NCI-H1436 (cell line): ENCODE results near the gene TMEM18.

Source experiments
- DNase-seq: peaks from one replicate; lab custom pipeline; 2025; lab: John Stamatoyannopoulos, UW

Gene TMEM18

DNA sequence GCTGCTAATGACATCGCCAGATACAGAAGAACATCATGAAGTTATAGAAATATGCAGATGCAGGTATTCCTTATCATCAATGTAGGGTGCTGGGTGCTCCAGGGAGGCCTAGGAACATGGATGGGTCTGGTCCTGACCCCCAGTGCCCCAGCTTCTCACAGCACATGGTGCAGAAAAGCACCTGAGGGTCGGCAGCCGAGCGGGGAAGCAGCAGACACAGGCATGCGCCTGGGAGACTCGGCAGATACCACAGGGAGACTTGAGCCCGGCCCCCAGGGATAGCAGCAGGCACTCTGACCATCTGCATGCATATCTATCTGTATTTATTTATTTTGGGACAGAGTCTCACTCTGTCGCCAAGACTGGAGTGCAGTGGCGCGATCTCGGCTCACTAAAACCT is 43.2 kb downstream of the TMEM18 start:
- DNase-seq, result no peak

DNA sequence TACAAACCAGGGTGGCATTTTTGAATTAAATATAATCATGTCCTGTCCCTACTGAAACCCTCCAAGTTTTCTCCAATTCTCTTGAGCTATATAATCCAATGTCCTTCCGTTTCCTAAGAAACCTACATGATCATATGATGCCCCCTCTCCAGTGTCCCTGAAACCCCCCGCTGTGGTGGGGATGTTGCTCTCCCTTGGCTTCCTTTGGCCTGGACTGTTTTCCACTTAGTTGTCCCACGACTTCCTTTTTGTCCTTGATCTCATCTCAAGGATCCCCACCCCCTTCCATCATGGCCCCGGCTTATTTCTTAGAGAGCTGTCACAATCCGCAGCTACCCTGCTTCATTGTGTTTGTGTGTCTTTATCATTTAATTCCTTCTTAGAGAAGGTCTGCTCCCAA is 43.8 kb downstream of the TMEM18 start:
- no peak for DNase-seq

DNA sequence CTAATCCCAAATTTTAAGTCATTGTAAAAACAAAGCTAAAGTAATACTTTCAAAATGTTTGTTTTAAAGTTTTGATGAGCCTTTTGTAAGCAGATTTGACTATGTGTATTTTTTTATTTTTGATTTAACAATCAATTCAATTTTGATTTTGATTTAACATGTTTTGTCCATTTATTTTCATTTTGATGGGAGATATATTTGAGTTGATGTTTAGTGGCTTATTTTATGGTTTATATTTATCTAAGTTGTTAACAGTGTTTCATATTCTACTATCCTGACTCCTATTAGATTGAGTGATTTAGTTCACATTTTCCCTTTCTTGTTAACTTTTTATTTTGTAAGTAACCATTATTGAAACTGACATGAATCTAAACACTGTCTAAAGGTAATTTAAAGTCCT is 44.7 kb downstream of the TMEM18 start:
- no peak for DNase-seq

DNA sequence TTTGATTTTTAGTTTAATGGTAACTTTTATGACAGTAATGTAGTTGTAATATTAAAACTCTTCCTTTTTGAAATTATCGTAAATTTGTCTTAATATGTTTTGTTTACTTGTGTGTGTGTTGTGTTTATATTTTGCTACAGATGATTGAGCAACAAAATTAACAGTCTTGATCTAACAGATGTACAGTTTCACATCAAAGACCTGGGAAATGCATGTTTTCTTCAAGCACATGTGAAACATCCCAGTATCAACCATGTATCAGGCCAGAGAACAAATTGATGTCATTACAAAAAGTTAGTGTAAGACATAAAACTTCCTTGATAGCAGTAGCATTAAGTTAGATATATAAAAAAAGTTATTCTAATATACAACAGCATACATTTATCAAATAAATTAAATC is 45.5 kb downstream of the TMEM18 start:
- DNase-seq, result no peak

DNA sequence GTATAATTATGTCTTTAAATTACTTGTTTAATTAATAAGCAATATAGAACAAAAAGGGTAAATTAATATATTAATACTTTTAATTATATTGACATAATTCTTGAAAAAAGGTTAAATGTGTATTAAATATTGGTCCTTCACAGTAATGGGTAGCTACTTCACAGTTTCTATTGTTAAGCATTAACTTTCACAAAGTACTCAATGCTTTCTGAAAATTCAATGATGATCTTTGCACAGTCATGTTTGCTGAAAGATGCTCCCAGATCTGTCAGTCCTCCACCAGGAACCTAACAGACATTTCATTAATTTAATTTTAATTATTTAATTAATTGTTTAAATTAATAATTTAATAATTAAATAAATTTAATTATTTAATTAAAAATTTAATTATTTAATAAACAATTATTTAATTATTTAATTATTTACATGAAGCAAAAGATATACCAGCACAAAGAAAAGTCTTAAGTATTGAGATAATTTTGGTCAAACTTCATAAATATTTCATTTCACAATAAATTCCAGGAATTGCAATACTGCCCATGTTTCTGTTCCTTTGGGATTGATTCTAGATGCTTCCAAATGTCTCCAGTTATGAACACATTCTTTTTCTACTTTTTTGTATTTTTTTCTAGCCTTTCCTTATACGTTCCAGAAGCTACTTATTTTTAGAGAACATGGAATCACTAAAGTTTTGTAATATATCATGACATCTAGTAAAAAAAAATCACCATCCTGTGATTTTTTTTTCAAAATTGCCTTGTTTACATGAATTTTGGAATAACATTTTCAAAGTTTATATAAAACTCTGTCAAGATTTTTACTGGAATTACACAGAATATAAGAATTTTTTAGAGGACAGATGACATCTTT is 46.5 kb downstream of the TMEM18 start:
- no peak for DNase-seq

DNA sequence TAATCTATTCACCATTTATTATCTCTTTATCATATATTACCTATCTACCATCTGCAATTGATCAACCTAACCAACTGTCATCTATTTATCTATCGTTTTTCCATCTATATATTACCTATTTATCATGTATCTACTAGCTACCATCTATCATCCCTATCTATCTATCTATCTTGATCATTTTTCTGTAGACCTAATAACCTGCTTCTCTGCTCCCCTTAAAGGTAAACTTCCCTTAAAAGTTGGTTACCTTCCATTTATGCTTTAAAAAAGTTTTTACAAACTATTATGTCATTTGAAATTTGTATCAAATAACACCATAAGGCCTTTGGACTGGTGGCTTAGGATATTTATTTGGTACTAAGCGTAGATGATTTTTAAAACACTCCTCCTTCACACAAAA is 47.2 kb downstream of the TMEM18 start:
- DNase-seq, result no peak

DNA sequence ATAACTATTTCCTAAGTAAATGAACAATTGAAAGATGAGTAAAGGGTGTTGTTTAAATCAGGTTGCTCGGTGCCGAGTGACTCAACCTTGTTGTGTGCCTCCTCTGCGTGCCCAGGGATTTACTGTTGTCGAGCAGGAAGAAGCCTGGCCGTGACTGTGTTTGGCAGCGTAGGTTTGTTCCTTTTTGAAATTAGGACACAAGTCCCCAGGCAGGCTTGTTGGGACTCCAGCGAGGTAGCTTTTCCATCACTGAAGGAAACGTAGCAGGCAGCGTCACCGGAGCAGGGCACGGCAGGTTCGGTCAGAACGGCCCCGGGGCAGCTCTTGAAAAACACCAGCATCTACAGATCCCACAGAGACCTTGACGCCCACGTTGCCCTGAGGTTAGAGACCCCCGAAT is 48.6 kb downstream of the TMEM18 start:
- DNase-seq, result no peak

DNA sequence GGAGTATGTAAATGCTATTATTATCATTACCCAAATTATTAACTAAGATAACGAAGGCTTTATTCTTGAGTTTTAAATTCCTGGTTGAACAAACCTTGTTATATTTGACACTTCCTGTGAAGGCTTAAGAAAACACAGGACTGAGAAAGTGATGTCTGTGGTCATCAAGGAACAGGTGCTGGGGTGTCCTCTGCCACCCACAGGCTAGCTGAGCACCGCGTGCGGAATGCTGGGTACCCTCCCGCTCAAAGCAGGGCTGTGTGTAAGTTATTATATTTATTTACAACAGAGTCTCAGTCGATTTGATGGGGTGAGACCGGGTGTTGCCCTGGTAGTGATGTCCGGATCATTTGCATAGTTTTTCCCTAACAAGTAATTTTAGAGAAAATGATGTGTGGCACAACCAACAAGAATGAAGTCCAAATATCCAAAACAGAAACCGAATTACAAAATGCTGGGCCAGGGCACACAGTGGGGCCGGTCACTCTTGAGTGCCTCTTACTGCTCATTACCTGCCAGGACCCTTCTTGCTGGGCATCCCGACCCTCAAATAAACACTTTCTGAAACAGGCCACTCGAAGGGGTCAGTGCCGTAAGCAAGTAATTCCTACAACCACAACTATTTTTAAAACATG is 49.2 kb downstream of the TMEM18 start:
- DNase-seq, result no peak

DNA sequence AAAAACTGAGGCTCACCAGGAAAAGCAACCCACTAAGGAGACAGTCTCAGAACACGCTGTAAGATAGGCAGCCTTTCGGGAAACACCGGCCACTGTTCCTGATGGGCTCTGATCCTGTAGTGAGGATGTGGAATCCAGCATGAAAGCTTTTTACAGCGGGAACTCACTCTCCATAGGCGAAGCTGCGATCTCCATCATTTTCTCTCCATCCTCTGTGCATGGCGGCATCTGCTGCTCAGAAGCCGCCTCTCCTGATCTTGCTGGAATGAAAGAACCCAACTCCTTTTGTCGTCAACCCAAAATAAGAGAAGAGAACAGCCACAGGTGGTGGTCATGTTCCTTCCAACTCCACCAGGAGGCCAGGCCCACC is 49.9 kb downstream of the TMEM18 start:
- DNase-seq, result no peak

DNA sequence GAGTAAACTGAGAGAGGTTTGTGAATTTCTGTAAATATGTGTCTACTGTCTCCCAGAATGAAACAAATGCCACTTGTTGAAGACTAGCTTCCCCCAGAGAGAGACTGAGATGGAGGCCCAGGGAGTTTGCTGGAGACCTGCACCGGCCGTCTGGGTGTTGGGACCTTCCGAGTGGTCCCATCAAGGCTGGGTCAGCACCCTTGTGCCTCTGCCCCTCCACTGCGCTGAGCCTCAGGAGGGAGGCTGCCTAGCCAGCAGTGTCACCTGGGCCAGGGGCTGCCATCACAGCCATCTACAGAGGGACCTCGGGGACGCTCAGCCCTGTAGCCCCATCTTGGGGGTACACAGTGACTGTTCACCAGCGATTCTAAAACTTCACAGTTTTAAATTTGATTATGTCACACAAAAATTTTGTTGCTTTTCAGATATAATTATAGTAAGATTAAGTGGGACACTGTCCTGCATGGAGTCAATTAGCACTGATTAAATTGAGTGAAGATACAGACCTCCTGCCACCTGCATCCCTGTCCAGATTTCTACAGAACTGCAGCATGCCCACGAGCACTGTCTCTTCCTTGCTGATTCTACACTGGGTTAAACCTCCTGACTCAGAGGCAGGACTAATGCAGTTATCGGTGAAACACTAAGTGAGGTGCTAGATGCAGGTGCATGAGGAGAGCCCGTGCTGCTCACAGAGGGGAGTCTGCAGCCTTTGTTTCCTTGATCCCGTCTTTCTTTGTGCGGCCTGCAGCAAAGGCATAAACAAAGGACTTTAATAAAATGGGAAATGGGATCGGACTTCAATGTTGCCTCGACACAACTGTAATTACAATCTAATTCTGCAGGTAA is 50.5 kb downstream of the TMEM18 start:
- DNase-seq, result no peak

DNA sequence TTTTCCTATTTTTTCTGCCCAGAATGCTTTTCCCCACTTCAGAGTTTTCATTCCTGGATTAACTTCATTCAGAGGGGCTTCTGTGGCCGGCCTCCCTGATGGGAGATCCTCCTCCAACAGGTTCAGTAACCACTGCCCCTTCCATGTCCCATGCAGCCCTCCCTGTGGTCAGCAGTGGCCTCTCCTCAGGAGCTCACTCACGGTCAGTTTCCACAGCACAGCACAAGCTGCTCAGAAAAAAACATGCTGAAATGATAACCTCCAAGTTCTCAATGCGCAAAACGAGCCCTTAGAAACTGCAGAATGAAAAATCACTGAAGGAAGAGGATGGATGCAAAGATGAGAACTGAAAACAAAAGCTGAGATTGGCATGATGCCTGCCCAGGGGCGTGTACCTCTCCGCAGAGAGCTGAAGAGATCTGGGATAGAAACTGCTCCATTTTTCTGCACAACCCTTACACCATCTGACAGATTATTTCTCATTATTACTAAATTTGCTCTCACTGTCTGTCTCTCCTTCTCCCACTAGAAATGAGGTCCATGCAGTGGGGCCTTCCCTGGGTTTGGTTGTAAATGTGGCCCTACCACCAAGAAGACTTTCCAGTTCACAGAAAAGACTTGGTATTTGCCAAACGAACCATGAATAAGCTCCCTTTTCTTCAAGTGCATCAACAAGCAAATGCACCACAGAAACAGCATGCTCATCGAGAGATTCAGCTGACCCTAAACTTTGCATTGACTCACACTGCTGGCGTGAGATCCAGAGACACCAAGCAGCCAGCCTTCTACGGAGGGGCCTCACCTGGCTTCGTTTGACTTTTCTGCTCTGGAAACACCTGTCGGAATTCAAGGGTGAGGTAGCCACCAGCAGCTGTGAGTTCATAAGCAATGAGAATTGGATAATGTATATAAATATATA is 51.5 kb downstream of the TMEM18 start:
- DNase-seq, result no peak

DNA sequence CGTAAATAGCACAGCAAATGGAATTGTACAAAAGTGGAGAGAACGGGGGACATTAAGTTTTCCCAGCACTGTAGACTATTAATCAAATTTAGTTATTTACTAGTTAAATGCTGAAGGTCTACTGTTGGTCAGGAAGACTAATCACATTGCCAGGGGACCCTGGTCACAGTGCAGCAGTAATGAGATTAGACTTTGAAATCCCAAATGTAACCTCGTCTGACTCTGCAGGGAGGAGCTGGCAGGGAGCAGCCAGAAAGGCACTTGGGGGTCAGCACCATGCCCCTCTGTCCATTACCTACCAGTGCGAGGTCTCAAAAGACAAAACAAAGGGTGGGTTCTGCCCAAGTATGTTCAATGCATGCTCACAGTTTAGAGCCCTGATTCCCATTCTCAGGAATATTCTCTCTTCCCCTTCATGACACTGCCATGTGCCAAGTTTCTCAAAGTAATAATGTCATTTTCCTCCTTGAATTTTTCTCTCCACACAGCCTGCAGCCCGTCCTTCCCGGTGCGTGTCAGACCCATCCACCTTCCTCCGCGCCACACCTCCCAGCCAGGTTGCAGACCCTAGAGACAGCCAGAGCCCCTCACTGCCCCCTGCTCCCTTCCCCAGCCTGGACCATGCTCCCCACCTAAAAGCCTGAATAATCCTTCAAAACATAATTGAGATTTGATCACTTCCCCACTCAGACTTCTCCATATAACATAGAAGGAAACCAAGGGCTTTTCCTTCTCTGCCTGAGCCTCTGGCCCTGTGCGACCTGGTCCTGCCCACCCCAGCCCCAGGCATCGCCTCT is 52.5 kb downstream of the TMEM18 start:
- no peak for DNase-seq

DNA sequence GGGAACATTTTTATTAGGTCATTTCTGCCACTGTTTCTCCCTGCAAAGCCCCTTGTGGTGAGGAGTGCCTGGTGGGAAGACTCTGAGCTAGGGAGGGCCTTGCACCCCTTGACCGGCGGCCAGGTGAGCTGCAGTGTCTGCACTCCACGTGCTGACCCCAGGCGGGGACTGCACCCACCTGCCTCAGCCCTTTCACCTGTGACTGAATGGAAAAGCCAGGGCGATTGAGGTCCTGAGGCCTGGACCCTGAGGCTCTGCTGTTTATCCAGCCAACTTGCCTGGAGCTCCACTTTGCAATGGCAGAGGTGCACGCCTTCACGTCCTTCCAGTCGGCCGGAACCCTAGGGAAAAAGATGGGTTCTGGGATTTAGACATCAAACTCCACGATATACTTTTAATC is 53.1 kb downstream of the TMEM18 start:
- no peak for DNase-seq

DNA sequence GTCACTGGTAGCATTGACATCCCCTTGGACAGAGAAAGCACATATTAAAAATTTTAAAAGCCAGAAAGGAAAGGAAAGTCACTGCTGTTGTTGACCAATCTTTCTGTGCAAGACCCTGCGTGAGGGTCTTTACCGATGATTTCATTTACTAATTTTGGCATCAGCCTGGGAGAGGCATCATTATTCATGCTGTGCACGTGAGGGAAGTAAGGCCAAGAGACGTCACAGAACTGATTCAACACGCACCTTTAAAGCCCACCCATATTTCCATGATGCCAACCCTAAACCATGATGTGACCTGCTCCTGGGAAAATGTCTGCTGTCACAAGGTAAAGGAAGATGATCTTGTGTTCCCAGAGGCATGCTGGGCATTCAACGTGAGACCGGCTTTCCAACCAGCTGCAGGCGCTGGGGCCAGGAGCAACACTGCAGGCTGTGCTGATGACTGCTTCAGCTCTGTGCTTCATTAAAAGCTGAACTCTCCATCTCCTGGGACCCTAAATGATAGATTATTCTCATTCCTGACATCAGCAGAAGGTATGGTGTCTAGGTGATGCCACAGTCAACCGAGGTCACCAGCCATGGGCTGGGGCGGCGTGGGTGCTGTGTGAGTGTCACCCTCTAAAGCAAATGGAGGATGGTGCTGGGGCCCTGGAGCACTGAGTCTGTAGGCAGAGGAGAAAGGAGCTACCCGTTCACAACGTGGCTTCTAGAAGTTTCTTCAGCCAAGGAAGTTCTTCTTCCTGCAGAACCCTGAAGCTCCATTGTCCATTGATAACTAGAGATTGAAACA is 53.9 kb downstream of the TMEM18 start:
- no peak for DNase-seq

DNA sequence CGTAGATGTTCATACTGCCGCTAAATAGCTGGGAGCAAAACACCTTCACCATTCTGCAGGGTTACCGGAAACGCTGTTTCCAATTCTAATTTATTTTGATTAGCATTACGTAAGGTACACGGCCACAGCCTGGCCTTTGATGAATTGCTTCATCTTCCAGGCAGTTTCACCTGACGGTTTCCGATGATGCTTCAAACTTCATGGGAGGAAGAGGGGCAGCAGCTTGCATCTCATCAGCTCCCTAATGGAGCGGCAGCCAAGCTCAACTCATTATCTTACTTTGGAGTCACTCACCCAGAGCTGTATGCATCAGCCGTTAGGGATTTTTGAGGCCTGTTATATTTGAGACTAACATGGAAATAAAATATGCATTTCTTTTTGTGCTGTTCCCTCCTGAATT is 54.8 kb downstream of the TMEM18 start:
- DNase-seq, result no peak

DNA sequence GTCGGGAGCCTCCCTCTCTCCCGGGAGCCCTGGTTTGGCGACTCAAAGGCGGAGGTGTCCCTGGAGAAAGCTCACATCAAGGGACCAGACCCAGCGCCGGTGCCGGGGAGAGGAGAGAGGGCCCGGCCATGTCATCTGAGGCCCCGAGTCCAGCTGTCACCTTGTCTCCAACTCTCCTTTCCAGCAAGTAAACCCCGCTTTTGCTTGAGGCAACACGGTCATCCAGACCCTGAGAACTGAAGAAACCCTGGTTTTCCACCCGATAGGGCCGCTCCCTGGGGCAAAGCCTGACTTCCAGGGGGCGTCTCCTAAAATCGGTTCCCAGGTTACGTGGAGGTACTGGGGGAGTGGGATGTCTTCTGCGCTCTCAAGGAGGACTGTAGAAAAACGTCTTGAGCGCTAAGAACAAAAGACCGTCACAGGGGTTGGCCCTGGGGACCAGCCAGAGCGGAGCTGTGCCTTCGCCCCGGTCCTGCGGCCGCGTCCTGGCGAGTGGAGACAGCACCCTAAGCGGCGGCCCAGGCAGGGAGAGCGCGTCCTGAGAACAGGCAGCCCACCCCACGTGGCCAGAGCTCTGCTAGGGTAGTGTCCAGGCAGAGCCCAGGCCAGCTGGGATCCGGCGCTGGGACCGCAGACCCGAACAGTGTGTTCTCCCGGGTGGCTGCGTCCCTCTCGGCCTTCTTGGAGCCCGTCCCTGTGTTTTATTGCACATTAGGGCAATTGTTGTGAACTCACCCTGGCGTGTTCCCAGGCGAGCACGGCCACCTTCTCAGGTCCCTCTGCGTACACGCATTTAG is 55.7 kb downstream of the TMEM18 start:
- no peak for DNase-seq

DNA sequence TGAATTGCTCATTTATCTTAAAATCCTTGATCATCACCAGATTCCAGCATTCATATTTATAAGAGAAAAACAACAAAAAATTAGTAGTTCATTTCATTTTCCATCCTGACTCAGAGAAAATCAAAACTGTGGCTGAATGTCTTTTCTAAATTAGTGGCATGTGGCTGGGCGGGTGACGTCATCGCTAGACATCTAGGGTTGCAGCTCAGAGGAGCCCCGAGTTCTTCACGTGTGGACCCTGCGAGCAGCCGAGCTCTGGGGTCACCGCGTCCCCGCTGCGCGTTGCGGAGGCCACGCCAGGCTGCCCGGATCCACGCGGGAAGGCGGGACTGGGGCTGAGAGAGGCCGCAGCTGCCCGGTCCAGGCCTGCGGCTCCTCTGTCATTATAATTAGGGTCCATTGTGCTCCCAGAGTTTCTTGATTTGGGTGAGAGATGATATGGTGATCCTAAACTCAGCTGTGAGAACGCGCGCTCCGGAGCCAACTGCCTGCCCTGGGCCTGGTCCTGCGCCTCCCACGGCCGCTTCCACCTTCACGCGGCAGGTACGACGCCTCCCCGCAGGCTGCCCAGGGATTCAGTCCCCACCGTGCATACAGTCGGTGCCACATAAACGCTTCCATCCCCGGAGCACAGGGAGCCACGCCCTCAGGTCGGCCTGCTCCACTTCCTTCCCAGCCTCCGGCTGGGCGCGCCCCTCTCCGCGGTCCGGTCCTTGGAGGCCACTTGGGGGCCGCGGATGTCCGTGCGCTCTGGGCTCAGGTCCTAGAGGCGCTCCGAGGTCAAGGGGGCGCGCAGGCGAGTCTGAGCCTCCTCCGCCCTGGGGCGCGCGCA is 56.5 kb downstream of the TMEM18 start:
- DNase-seq, result no peak

DNA sequence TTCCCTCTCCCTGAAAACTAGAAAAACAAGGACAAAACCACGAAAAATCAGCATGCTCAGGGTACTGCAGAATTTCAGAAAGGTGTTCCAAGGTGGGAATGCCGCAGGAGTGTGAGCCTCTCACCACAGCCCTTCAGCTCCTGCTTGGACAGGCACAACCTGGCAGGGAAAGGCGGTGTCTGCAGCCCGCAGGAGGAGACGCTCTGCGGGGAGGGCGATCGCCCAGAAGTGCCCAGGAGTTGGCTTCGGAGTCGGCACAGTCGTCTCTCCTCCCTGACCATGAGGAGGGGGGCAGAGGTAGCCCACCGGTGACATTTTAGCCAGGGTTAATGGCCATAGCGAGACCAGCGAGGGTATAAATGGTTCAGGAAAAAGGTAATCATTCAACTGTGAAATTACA is 57.2 kb downstream of the TMEM18 start:
- DNase-seq, result no peak
